Small intestine (tissue), 7 donors: ENCODE results near the gene XPO4. TPM values are rescaled to one million over a fixed set of nuclear protein-coding genes. Genes with fewer than 3 reads are reported as not detected.

Experiments
- DNase-seq, 2 donors: peaks; one replicate each; pipeline versions ENCODE4 v3.0.0 to v3.0.0-alpha.2; 2013
- FAIRE-seq: peaks from 2 replicates; lab custom pipeline; 2012; peaks lifted over from hg19 to GRCh38; lab: Jason Lieb, UNC
- H3K27ac ChIP-seq, 3 donors: one replicate each; pipeline ENCODE4 v1.5.1; 2013; ENCODE audit warnings: low read length in 2 of 3, mild to moderate bottlenecking in 2 of 3, control low read depth in 1 of 3, inconsistent platforms in 1 of 3, low read depth in 1 of 3, moderate library complexity in 1 of 3
- H3K27me3 ChIP-seq, 3 donors: one replicate each; pipeline ENCODE4 v1.6.1; 2013; ENCODE audit warnings: low read length in 3 of 3, inconsistent platforms in 1 of 3; ENCODE audit not compliant: control insufficient read depth in 3 of 3, insufficient read depth in 3 of 3
- H3K36me3 ChIP-seq, 3 donors: one replicate each; pipeline ENCODE4 v1.6.1; 2013; ENCODE audit warnings: low read length in 3 of 3, inconsistent platforms in 1 of 3, low read depth in 1 of 3, mild to moderate bottlenecking in 1 of 3, moderate library complexity in 1 of 3; ENCODE audit not compliant: control insufficient read depth in 3 of 3, insufficient read depth in 2 of 3
- H3K4me1 ChIP-seq, 3 donors: one replicate each; pipeline ENCODE4 v1.6.1; 2013; ENCODE audit warnings: low read length in 2 of 3, inconsistent platforms in 1 of 3, low read depth in 1 of 3, mild to moderate bottlenecking in 1 of 3, moderate library complexity in 1 of 3; ENCODE audit not compliant: control insufficient read depth in 3 of 3, insufficient read depth in 2 of 3
- H3K4me3 ChIP-seq, 3 donors: one replicate each; pipeline ENCODE4 v1.5.1; 2013; ENCODE audit warnings: low read length in 3 of 3, control low read depth in 1 of 3, inconsistent platforms in 1 of 3, low read depth in 1 of 3, mild to moderate bottlenecking in 1 of 3, moderate library complexity in 1 of 3
- H3K9me3 ChIP-seq, 2 donors: one replicate each; pipeline ENCODE4 v1.6.1; 2013; ENCODE audit warnings: low read depth in 1 of 2, low read length in 1 of 2; ENCODE audit not compliant: control insufficient read depth in 2 of 2, insufficient read depth in 1 of 2
- WGBS, 3 donors: extraction: QIAGEN DNeasy Blood & Tissue Kit; methylation state at CpG; one replicate each; pipeline ENCODE4 v1.1.7; 2013; 5-methylcytosine and 5-hydroxymethylcytosine counted together
- polyA plus RNA-seq, 4 donors: library from polyadenylated mRNA; stranded (reverse) in 3 of 4; unstranded in 1 of 4; fragments of 200-250 nt in 3 of 4; fragments of 120-200 nt in 1 of 4; gene quantifications; one replicate each; pipeline versions ENCODE4 v1.2.1 to v1.2.3, GENCODE V29; 2013
- donor health status: healthy with polysubstance abuse.
- donor health status: control.
- donor health status: control.
- donor health status: Bipolar disorder and iron deficiency.
- donor health status: healthy.

The XPO4 gene
- polyA plus RNA-seq, 4 donors, result 1.3 to 10.7 (median 3.0) TPM

DNA sequence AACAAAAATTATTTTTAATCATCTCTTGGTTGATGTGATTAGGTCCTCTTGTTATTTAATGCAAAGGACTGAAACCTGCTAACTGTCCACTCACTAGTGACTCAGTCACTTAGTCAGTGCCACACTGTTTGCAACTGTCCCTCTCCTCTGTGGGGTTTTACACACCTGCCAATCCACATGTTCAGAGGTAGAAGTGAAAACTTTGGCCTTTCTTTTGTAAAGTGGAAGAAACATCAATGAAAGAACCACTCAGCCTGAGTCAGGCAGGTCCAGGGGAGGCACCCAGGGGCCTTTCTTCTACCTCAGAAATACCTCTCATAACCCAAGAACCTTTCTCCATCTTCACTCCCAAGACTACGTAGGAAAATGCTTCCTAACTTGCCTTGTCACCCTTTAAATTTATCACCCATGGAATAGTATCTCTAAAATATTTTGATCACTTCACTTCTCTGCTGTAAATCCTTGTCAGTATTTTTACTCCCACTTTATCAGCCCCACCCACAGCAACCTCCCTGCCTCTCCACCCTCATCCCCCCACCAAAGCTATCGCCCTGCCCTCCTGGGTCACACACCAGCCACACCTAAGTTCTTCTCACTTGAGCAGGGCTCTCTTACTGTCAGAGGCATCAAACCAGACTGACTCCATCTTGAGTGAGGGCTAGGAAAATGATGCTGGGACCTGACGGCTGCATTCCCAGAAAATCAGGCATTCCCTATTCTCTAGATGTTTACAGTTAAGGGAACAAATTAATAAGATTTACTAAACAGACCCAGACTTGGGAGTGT lies 99.2 kb downstream of the XPO4 start:
- Histone ChIP-seq H3K27ac (no peak overlapping the region), H3K4me3 (no peak overlapping the region), H3K27me3 (no peaks in the 10 kb centered on the region), H3K9me3 (no peaks in the 10 kb centered on the region), H3K36me3 (peaks cover 2 to 10% (median 3%) of the 10 kb centered on the region in 3 donors), H3K4me1 (no peaks in the 10 kb centered on the region)
- 89 to 96% (median 94%) methylated on average over 3 of the region's 3 CpGs for WGBS, 3 donors
- FAIRE-seq (no peak), DNase-seq (no peak)

DNA sequence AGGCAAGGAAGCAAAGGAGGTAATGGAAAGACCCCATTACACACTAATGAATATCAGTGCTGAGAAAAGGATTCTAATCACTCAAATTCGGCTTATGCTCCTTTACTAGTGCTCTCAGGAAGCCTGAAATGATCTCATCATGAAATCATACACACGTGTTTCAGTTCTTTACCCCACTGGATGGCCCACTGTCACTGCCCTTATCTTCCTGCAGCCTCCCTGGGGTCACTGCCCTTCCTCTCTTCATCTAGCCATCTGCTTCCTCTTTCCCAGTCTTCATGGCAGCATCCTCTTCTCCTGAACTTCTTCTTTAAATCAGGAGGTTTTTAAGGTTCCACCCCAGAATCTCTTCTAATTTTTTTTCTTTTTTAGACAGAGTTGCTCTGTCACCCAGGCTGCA lies 100.8 kb downstream of the XPO4 start:
- Histone ChIP-seq H3K27me3 (no peaks in the 10 kb centered on the region), H3K27ac (no peak overlapping the region), H3K4me3 (no peak overlapping the region), H3K36me3 (peaks cover 0 to 18% (median 3%) of the 10 kb centered on the region in 3 donors), H3K9me3 (no peaks in the 10 kb centered on the region), H3K4me1 (no peaks in the 10 kb centered on the region)
- 52 to 55% (median 53%) methylated on average over 2 of the region's 2 CpGs for WGBS, 3 donors
- no peak for DNase-seq
- FAIRE-seq, result no peak

- Histone ChIP-seq H3K4me3 (no peak overlapping the region), H3K9me3 (no peaks in the 10 kb centered on the region), H3K36me3 (peaks cover 2 to 17% (median 8%) of the 10 kb centered on the region in 3 donors), H3K27ac (no peak overlapping the region), H3K27me3 (no peaks in the 10 kb centered on the region), H3K4me1 (no peaks in the 10 kb centered on the region)
- WGBS, 3 donors, result 85 to 89% (median 86%) methylated on average over 6 of the region's 6 CpGs
- FAIRE-seq, result no peak
- no peak for DNase-seq
Observed at GRCh38 chr13:20799726-20800416, 102.7 kb downstream of the XPO4 start.

GRCh38 chr13:20798027-20798426 lies 104.5 kb downstream of the XPO4 start:
- FAIRE-seq, result no peak
- H3K4me3 ChIP-seq, result no peak overlapping the region

DNA sequence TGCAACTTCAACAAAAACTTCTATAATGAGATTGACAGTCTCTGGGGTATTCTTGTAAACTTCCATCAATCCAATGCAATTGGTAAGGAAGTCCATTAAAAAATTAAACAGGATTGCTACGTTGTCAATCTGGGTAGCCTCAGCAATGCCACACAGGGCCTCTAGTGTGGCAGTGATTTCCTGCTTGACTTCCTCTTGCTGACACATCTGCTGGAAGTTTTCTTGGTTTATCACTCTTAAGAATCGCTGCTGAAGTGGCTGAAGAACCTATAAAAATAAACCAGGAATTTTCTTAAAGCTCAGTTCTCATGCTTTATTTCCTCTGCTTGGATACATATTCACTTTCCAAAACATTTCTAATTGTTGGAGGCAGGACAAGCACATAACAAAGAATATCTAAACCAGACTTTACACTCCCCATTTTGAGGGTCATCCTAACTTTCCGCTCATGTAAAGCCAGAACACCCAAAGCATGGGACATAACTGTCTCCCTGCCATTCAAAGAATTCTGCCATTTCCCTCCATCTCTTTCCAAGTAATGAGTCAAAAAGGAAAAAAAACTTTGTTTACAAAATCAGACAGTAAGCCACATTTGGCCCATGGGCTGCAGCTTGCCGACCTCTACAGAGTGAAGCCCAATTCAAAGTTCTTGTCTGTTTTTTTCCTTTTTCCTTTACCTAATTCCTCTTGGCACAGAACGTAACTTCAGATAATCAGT lies 105.6 kb downstream of the XPO4 start:
- no peaks in the 10 kb centered on the region for H3K9me3 ChIP-seq
- WGBS, 3 donors, result 63 to 84% (median 74%) methylated on average over 5 of the region's 5 CpGs
- no peaks in the 10 kb centered on the region for H3K4me1 ChIP-seq
- FAIRE-seq, result no peak
- DNase-seq, result no peak
- no peak overlapping the region for H3K27ac ChIP-seq
- H3K27me3 ChIP-seq, result no peaks in the 10 kb centered on the region
- H3K36me3 ChIP-seq, result peaks cover 2 to 20% (median 8%) of the 10 kb centered on the region in 3 donors
- no peak overlapping the region for H3K4me3 ChIP-seq

More at GRCh38 chr13:20798027-20798426, 104.5 kb downstream of the XPO4 start:
- Histone ChIP-seq H3K36me3 (peaks cover 2 to 16% (median 8%) of the 10 kb centered on the region in 3 donors), H3K27me3 (no peaks in the 10 kb centered on the region), H3K27ac (no peak overlapping the region), H3K4me1 (no peaks in the 10 kb centered on the region), H3K9me3 (no peaks in the 10 kb centered on the region)
- DNase-seq, result no peak
- WGBS, 3 donors, result 89 to 96% (median 94%) methylated on average over 4 of the region's 4 CpGs

- Histone ChIP-seq H3K4me1 (no peaks in the 10 kb centered on the region), H3K27me3 (no peaks in the 10 kb centered on the region), H3K9me3 (no peaks in the 10 kb centered on the region), H3K4me3 (no peak overlapping the region), H3K27ac (no peak overlapping the region), H3K36me3 (peaks cover 2 to 24% (median 3%) of the 10 kb centered on the region in 3 donors)
- DNase-seq, result no peak
- FAIRE-seq, result no peak
- 96 to 98% (median 97%) methylated on average over 7 of the region's 7 CpGs for WGBS, 3 donors
Observed at GRCh38 chr13:20789665-20790064, 112.9 kb downstream of the XPO4 start.

DNA sequence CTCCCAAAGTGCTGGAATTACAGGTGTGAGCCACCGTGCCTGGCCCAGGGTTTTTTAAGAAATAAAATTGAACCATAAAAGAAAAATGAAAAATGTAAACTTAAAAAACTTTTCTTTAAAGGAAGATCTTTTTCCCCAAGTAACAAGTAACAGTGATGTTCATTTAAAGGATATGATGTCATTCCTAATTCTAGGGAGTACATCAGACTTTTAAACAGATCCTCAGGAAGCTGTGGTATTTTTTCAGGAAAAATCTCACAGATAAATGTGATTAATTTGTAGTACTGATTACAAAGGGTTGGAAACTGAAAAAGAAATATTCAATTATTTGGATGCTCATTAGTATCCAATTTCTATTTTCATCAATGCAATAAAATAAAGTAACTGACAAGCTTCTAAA lies 114.2 kb downstream of the XPO4 start:
- H3K36me3 ChIP-seq, result peaks cover 2 to 21% (median 3%) of the 10 kb centered on the region in 3 donors
- no peaks in the 10 kb centered on the region for H3K4me1 ChIP-seq
- H3K27me3 ChIP-seq, result no peaks in the 10 kb centered on the region
- no peak for FAIRE-seq
- 94 to 98% (median 96%) methylated on average over 1 of the region's 1 CpG for WGBS, 3 donors
- H3K9me3 ChIP-seq, result no peaks in the 10 kb centered on the region
- H3K4me3 ChIP-seq, result no peak overlapping the region
- no peak overlapping the region for H3K27ac ChIP-seq
- no peak for DNase-seq

DNA sequence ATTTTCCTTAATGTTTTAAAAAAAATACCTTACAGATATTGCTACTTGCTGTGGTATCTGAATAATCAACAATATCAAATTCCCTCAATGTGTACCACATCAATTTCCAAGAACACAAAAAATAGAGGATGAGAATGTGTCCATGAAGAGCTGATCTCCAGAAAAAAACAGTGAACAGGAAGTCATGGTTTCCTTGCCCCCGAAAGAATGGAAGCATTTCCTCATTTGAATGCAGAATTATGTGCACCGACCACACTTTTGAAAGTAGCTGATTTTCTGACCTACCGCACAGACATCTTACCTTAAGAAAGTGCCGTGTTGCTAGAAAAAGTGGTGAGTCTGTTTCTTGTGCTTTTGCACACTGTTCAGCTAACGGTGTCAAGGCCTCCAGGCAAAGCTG lies 115.4 kb downstream of the XPO4 start:
- 84 to 90% (median 89%) methylated on average over 5 of the region's 5 CpGs for WGBS, 3 donors
- DNase-seq (no peak), FAIRE-seq (no peak)
- Histone ChIP-seq H3K27me3 (no peaks in the 10 kb centered on the region), H3K4me1 (no peaks in the 10 kb centered on the region), H3K4me3 (no peak overlapping the region), H3K27ac (no peak overlapping the region), H3K9me3 (no peaks in the 10 kb centered on the region), H3K36me3 (peaks cover 3 to 18% (median 4%) of the 10 kb centered on the region in 3 donors)
